ENCODE measurements around the gene GALM. TPM values are rescaled to one million over a fixed set of nuclear protein-coding genes. Genes with fewer than 3 reads are reported as not detected.

Gene GALM
- total and polyA plus RNA-seq, 2 of the 13 experiments (the other 11 are each of a cell fraction or from before 2014, with no cell fraction given) = 65.5 to 90.0 TPM

DNA sequence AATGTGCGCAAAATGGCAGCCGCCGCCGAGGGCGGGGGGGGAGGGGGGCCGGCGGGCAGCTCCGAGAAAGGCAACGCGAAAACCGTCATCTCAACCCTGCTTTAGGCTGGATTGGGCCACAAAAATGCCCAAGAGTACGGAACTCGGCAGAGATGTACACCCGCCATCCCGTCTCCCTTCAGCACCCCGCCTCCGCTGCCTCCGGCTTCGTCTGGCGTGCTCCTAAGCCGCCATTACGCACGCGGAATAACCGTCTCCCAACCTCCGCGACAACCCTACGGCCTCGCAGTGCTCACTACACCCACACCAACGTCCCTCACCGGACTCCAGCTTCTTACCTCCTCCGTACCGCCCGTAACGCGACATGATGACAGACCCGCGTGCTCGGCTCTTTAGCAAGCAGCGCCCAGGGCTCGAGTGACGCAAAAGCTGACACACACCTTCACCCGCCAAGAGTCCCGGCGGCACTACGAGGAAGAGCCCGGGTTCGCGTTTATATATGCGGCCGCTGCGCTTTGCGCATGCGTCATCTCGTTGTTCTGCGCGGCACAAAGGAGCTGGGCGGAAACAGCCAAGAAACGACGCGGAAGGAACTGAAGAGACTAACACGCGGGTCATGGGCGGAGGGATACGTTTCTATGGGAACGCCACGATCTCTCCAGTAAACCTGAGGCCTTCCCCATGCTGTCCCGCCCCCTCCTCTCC lies 85.1 kb downstream of the GALM start, which contains the start of gene SRSF7 (continued):
- TF ChIP-seq KDM1A (CRISPR knock-in tag; IDR thresholded peaks at IDR 0.05) = no peak
- TF ChIP-seq, protein P1, sequence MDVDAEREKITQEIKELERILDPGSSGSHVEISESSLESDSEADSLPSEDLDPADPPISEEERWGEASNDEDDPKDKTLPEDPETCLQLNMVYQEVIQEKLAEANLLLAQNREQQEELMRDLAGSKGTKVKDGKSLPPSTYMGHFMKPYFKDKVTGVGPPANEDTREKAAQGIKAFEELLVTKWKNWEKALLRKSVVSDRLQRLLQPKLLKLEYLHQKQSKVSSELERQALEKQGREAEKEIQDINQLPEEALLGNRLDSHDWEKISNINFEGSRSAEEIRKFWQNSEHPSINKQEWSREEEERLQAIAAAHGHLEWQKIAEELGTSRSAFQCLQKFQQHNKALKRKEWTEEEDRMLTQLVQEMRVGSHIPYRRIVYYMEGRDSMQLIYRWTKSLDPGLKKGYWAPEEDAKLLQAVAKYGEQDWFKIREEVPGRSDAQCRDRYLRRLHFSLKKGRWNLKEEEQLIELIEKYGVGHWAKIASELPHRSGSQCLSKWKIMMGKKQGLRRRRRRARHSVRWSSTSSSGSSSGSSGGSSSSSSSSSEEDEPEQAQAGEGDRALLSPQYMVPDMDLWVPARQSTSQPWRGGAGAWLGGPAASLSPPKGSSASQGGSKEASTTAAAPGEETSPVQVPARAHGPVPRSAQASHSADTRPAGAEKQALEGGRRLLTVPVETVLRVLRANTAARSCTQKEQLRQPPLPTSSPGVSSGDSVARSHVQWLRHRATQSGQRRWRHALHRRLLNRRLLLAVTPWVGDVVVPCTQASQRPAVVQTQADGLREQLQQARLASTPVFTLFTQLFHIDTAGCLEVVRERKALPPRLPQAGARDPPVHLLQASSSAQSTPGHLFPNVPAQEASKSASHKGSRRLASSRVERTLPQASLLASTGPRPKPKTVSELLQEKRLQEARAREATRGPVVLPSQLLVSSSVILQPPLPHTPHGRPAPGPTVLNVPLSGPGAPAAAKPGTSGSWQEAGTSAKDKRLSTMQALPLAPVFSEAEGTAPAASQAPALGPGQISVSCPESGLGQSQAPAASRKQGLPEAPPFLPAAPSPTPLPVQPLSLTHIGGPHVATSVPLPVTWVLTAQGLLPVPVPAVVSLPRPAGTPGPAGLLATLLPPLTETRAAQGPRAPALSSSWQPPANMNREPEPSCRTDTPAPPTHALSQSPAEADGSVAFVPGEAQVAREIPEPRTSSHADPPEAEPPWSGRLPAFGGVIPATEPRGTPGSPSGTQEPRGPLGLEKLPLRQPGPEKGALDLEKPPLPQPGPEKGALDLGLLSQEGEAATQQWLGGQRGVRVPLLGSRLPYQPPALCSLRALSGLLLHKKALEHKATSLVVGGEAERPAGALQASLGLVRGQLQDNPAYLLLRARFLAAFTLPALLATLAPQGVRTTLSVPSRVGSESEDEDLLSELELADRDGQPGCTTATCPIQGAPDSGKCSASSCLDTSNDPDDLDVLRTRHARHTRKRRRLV (CRISPR knock-in tag; IDR thresholded peaks at IDR 0.05) = peak; percentile 92; the same call in 1 of the 2 replicates
- TF ChIP-seq THYN1 (CRISPR knock-in tag; IDR thresholded peaks at IDR 0.05; ENCODE audit: borderline replicate concordance, low read depth) = no peak
- no peak for TF ChIP-seq HMG20A (CRISPR knock-in tag; IDR thresholded peaks at IDR 0.05; ENCODE audit: borderline replicate concordance)
- TF ChIP-seq ZNF446 (CRISPR knock-in tag; IDR thresholded peaks at IDR 0.05) = peak; percentile 76; the same call in 1 of the 2 replicates
- TF ChIP-seq BCLAF1 (IDR thresholded peaks at IDR 0.05) = no peak
- peak; percentile 91 for TF ChIP-seq ZNF792 (CRISPR knock-in tag; IDR thresholded peaks at IDR 0.05)
- 0 out of 2 replicates have a peak, but pooled peaks have one; percentile 12 for TF ChIP-seq ATF5 (CRISPR knock-in tag; IDR thresholded peaks at IDR 0.05; ENCODE audit: low read depth)
- TF ChIP-seq ZNF343 (CRISPR knock-in tag; IDR thresholded peaks at IDR 0.05) = peak; percentile 91; the same call in 1 of the 2 replicates
- TF ChIP-seq SIX1 (CRISPR knock-in tag; IDR thresholded peaks at IDR 0.05; ENCODE audit: borderline replicate concordance) = no peak
- TF ChIP-seq IKZF4 (CRISPR knock-in tag; IDR thresholded peaks at IDR 0.05; ENCODE audit: borderline replicate concordance, low read depth, not compliant biosample characterization) = peak; percentile 96
- TF ChIP-seq ZNF724P (CRISPR knock-in tag; IDR thresholded peaks at IDR 0.05; ENCODE audit: borderline replicate concordance) = peak; percentile 62; the same call in 1 of the 2 replicates
- TF ChIP-seq ZNF773 (CRISPR knock-in tag; IDR thresholded peaks at IDR 0.05; ENCODE audit: borderline replicate concordance) = peak; percentile 79
- peak; percentile 66; the same call in 1 of the 2 replicates for TF ChIP-seq FOXK1 (CRISPR knock-in tag; IDR thresholded peaks at IDR 0.05; ENCODE audit: borderline replicate concordance, low read depth)
- TF ChIP-seq ZNF850 (CRISPR knock-in tag; conservative IDR thresholded peaks at IDR 0.05) = peak; percentile 93
- TF ChIP-seq ZNF652 (CRISPR knock-in tag; IDR thresholded peaks at IDR 0.05; ENCODE audit: borderline replicate concordance, low read depth) = no peak
- peak; percentile 92 for TF ChIP-seq YY1 (IDR thresholded peaks at IDR 0.05; ENCODE audit: insufficient read depth, insufficient replicate concordance, low read depth, low read length)
- peak; percentile 94 for TF ChIP-seq ZNF710 (CRISPR knock-in tag; IDR thresholded peaks at IDR 0.05; ENCODE audit: borderline replicate concordance)

All from HepG2 (cell line).